CD14-positive monocyte (primary cell): Measurements from ENCODE around the gene GREM1. TPM values are rescaled to one million over a fixed set of nuclear protein-coding genes. Genes with fewer than 3 reads are reported as not detected.

Source experiments
- DNase-seq, 3 donors: peaks; one replicate each; pipeline ENCODE4 v3.0.0-alpha.2; 2011 to 2022
- H2AFZ ChIP-seq: 2 replicates; pipeline ENCODE4 v1.6.0; 2012; ENCODE audit warnings: mild to moderate bottlenecking, low read depth, low read length, inconsistent platforms; ENCODE audit not compliant: insufficient read depth, poor library complexity, severe bottlenecking
- H3K27ac ChIP-seq, 2 donors: 1 replicate in 1 of 2; 2 replicates in 1 of 2; pipeline ENCODE4 v1.5.1; 2012 to 2013; ENCODE audit warnings: low read length in 2 of 2, control low read depth in 1 of 2, inconsistent platforms in 1 of 2, low read depth in 1 of 2, mild to moderate bottlenecking in 1 of 2
- H3K27me3 ChIP-seq, 2 donors: one replicate each; pipeline versions ENCODE4 v1.6.0 to v1.6.1; 2011 to 2013; ENCODE audit warnings: low read length in 2 of 2; ENCODE audit not compliant: control insufficient read depth in 2 of 2, insufficient read depth in 2 of 2
- H3K36me3 ChIP-seq, 2 donors: replicated peaks in 1 of 2; 1 replicate in 1 of 2; 2 replicates in 1 of 2; pipeline versions ENCODE4 v1.5.1 to v1.6.1; 2012 to 2013; ENCODE audit warnings: low read length in 2 of 2, control low read depth in 1 of 2, inconsistent platforms in 1 of 2, mild to moderate bottlenecking in 1 of 2; ENCODE audit not compliant: insufficient read depth in 2 of 2, control insufficient read depth in 1 of 2
- H3K4me1 ChIP-seq, 2 donors: 1 replicate in 1 of 2; 2 replicates in 1 of 2; pipeline versions ENCODE4 v1.5.1 to v1.6.1; 2012 to 2013; ENCODE audit warnings: low read length in 2 of 2, control low read depth in 1 of 2, inconsistent platforms in 1 of 2, mild to moderate bottlenecking in 1 of 2, moderate library complexity in 1 of 2; ENCODE audit not compliant: insufficient read depth in 2 of 2, control insufficient read depth in 1 of 2
- H3K4me2 ChIP-seq: replicated peaks from 2 replicates; pipeline ENCODE3; 2012; ENCODE audit warnings: low read length, moderate library complexity, mild to moderate bottlenecking; ENCODE audit not compliant: poor library complexity, severe bottlenecking; ENCODE audit errors: extremely low read depth
- H3K4me3 ChIP-seq, 3 experiments: fragments of 200-600 bp in 1 of 3; sonication (generic) in 1 of 3; replicated peaks in 1 of 3; 1 replicate in 2 of 3; 2 replicates in 1 of 3; pipeline ENCODE4 v1.5.1; 2011 to 2013; ENCODE audit warnings: low read length in 3 of 3, mild to moderate bottlenecking in 3 of 3, control low read depth in 2 of 3, low read depth in 2 of 3, inconsistent platforms in 1 of 3, moderate library complexity in 1 of 3
- H3K79me2 ChIP-seq: 2 replicates; pipeline ENCODE4 v1.6.0; 2012; ENCODE audit warnings: mild to moderate bottlenecking, control low read depth, inconsistent platforms, low read length, moderate library complexity; ENCODE audit not compliant: insufficient read depth
- H3K9ac ChIP-seq: 2 replicates; pipeline ENCODE4 v1.6.0; 2017; ENCODE audit warnings: low read length, mild to moderate bottlenecking; ENCODE audit not compliant: insufficient read depth, poor library complexity, severe bottlenecking
- H3K9me3 ChIP-seq, 2 donors: replicated peaks in 1 of 2; 1 replicate in 1 of 2; 2 replicates in 1 of 2; pipeline versions ENCODE4 v1.5.1 to v1.6.1; 2012 to 2013; ENCODE audit warnings: low read length in 2 of 2, control low read depth in 1 of 2; ENCODE audit not compliant: control insufficient read depth in 1 of 2, insufficient read depth in 1 of 2
- H4K20me1 ChIP-seq: 2 replicates; pipeline ENCODE4 v1.6.0; 2012; ENCODE audit warnings: mild to moderate bottlenecking, low read length, control low read depth, moderate library complexity; ENCODE audit not compliant: insufficient read depth
- H3K27ac Mint-ChIP-seq, 7 donors: one replicate each; pipeline ENCODE4 v1.8.0; 2020; ENCODE audit warnings: mild to moderate bottlenecking in 7 of 7, mixed read lengths in 7 of 7, moderate library complexity in 6 of 7, inconsistent platforms in 2 of 7
- H3K27me3 Mint-ChIP-seq, 3 donors: one replicate each; pipeline ENCODE4 v1.8.0; 2021 to 2022; ENCODE audit warnings: low read depth in 3 of 3, mild to moderate bottlenecking in 3 of 3, mixed read lengths in 3 of 3, moderate library complexity in 3 of 3, inconsistent platforms in 1 of 3
- H3K36me3 Mint-ChIP-seq, 2 donors: one replicate each; pipeline ENCODE4 v1.8.0; 2020; ENCODE audit warnings: mixed read lengths in 2 of 2, inconsistent platforms in 1 of 2, mild to moderate bottlenecking in 1 of 2
- H3K4me1 Mint-ChIP-seq: one replicate; pipeline ENCODE4 v1.8.0; 2020; ENCODE audit warnings: mild to moderate bottlenecking, mixed read lengths
- H3K4me3 Mint-ChIP-seq, 2 donors: one replicate each; pipeline ENCODE4 v1.8.0; 2020; ENCODE audit warnings: mild to moderate bottlenecking in 2 of 2, mixed read lengths in 2 of 2, moderate library complexity in 1 of 2
- H3K9me3 Mint-ChIP-seq, 7 donors: one replicate each; pipeline ENCODE4 v1.8.0; 2020 to 2022; ENCODE audit warnings: mixed read lengths in 7 of 7, mild to moderate bottlenecking in 6 of 7, moderate library complexity in 6 of 7, inconsistent platforms in 2 of 7
- WGBS: methylation state at CpG from one replicate; pipeline ENCODE4 v1.1.5; 2013; ENCODE audit warnings: missing lambda C conversion rate; ENCODE audit not compliant: insufficient coverage; 5-methylcytosine and 5-hydroxymethylcytosine counted together
- intact Hi-C, 2 donors: fragments of 100-400 bp; cut with micrococcal nuclease; formaldehyde crosslinking; loops; one replicate each; pipeline versions ENCODE4 v1.15.0 to v1.15.1; 2023
- polyA plus RNA-seq, 3 donors: library from polyadenylated mRNA; depleted of rRNA in 1 of 3; unstranded in 2 of 3; stranded (reverse) in 1 of 3; fragments of 300-500 nt in 2 of 3; fragments of >200 nt in 1 of 3; fragmentation: Illumina TruSeq in 2 of 3; gene quantifications; 1 replicate in 2 of 3; 2 replicates in 1 of 3; pipeline ENCODE4 v1.2.3, GENCODE V29; 2012 to 2021
- TF ChIP-seq, protein P1 (sequence below): fragments of 200-600 bp; IDR thresholded peaks from one replicate; pipeline ENCODE4 v1.8.0; 2022; ENCODE audit warnings: antibody characterized with exemption, mild to moderate bottlenecking

GREM1 gene
- polyA plus RNA-seq, 3 donors = not detected

- no peak overlapping the region for H3K4me3 ChIP-seq
- no peaks in the 10 kb centered on the region for H3K9me3 ChIP-seq
- WGBS = 20% methylated on average over 1 of the region's 6 CpGs
- Mint-ChIP-seq H3K9me3 (peaks cover 0 to 1% (median 0%) of the 10 kb centered on the region in 7 donors), H3K4me3 (no peak overlapping the region), H3K27ac (peak overlapping the region in 3 of 7 donors; percentile 5 to 66 (median 62)), H3K4me1 (peaks cover 6% of the 10 kb centered on the region), H3K27me3 (peaks cover 2 to 5% (median 3%) of the 10 kb centered on the region in 3 donors), H3K36me3 (peaks cover 0 to 15% of the 10 kb centered on the region in 2 donors)
- H2AFZ ChIP-seq = no peak overlapping the region
- no peaks in the 10 kb centered on the region for H3K36me3 ChIP-seq
- no peak overlapping the region for H3K9ac ChIP-seq
- H3K27me3 ChIP-seq = no peaks in the 10 kb centered on the region
- intact Hi-C loops = no loop called here
- TF ChIP-seq, protein P1, sequence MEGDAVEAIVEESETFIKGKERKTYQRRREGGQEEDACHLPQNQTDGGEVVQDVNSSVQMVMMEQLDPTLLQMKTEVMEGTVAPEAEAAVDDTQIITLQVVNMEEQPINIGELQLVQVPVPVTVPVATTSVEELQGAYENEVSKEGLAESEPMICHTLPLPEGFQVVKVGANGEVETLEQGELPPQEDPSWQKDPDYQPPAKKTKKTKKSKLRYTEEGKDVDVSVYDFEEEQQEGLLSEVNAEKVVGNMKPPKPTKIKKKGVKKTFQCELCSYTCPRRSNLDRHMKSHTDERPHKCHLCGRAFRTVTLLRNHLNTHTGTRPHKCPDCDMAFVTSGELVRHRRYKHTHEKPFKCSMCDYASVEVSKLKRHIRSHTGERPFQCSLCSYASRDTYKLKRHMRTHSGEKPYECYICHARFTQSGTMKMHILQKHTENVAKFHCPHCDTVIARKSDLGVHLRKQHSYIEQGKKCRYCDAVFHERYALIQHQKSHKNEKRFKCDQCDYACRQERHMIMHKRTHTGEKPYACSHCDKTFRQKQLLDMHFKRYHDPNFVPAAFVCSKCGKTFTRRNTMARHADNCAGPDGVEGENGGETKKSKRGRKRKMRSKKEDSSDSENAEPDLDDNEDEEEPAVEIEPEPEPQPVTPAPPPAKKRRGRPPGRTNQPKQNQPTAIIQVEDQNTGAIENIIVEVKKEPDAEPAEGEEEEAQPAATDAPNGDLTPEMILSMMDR = no peak
- H3K79me2 ChIP-seq = no peaks in the 10 kb centered on the region
- DNase-seq = peak; percentile 40 to 71 (median 69)
- peaks cover 0 to 7% of the 10 kb centered on the region in 2 donors for H3K4me1 ChIP-seq
- H4K20me1 ChIP-seq = no peaks in the 10 kb centered on the region
- no peak overlapping the region for H3K4me2 ChIP-seq
- H3K27ac ChIP-seq = peak overlapping the region in 1 of 2 donors; percentile 28
Measured at GRCh38 chr15:32675466-32675865, 42.3 kb upstream of the GREM1 start.

GRCh38 chr15:32676169-32676568 lies 41.6 kb upstream of the GREM1 start:
- peaks cover 6% of the 10 kb centered on the region for H3K4me1 Mint-ChIP-seq
- Histone ChIP-seq H3K9me3 (no peaks in the 10 kb centered on the region), H2AFZ (no peak overlapping the region), H4K20me1 (no peaks in the 10 kb centered on the region), H3K79me2 (no peaks in the 10 kb centered on the region), H3K4me3 (no peak overlapping the region), H3K4me1 (peaks cover 0 to 7% of the 10 kb centered on the region in 2 donors), H3K36me3 (no peaks in the 10 kb centered on the region), H3K27ac (no peak overlapping the region), H3K27me3 (no peaks in the 10 kb centered on the region), H3K4me2 (no peak overlapping the region), H3K9ac (no peak overlapping the region)
- peaks cover 2 to 5% (median 3%) of the 10 kb centered on the region in 3 donors for H3K27me3 Mint-ChIP-seq
- H3K27ac Mint-ChIP-seq = no peak overlapping the region
- no peak overlapping the region for H3K4me3 Mint-ChIP-seq
- no peak for DNase-seq
- H3K9me3 Mint-ChIP-seq = peaks cover 0 to 1% (median 0%) of the 10 kb centered on the region in 7 donors
- TF ChIP-seq, protein P1 = no peak
- H3K36me3 Mint-ChIP-seq = peaks cover 0 to 16% of the 10 kb centered on the region in 2 donors
- WGBS = no CpG with 5 or more reads among the region's 2 CpGs
- intact Hi-C loops = no loop called here
